Muscle of back (tissue), 11 donors: ENCODE data around the gene CHTF8. TPM values are rescaled to one million over a fixed set of nuclear protein-coding genes. Genes with fewer than 3 reads are reported as not detected.

ENCODE experiments used
- DNase-seq, 3 donors: peaks; one replicate each; pipeline versions ENCODE4 v3.0.0 to v3.0.0-alpha.2; 2013
- polyA plus RNA-seq, 10 donors: library from polyadenylated mRNA; unstranded; fragments of 120-200 nt; gene quantifications; one replicate each; pipeline ENCODE4 v1.2.1, GENCODE V29; 2013; ENCODE audit not compliant: insufficient read length in 10 of 10

CHTF8 gene
- polyA plus RNA-seq, 10 donors = 58.6 to 83.0 (median 65.6) TPM

DNA sequence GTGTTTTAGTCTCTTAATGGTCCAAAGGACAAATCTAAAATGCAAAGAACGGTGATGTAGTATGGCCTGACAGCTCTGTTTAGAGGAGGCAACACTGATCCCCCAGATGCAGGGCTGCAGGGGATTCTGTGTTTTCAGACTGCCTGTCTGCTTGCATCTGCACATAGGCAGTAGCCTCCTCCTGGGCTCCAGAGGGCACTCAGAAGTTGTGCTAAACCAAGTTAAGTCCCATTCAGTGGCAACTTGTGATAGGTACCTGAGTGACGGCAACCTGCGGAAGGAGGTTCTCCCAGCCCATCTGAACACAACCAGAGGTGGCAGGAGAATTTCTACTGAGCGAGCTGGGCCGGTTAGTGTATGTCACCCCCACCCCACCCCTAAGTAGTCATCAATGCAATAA lies 17.0 kb downstream of the CHTF8 start:
- DNase-seq = no peak

DNA sequence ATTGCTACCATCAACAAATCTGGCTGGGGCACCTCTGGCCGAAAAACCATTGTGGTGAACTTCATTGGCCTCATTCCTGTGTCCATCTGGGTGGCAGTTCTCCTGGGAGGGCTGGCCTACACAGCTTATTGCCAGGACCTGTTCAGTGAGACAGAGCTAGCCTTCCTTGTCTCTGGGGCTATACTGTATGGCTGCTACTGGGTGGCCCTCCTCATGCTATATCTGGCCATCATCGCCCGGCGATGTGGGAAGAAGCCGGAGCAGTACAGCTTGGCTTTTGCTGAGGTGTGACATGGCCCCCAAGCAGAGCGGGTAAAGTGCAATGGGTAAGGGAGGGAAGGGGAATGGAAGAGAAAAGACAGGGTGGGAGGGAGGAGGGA lies 17.4 kb downstream of the CHTF8 start:
- no peak for DNase-seq

DNA sequence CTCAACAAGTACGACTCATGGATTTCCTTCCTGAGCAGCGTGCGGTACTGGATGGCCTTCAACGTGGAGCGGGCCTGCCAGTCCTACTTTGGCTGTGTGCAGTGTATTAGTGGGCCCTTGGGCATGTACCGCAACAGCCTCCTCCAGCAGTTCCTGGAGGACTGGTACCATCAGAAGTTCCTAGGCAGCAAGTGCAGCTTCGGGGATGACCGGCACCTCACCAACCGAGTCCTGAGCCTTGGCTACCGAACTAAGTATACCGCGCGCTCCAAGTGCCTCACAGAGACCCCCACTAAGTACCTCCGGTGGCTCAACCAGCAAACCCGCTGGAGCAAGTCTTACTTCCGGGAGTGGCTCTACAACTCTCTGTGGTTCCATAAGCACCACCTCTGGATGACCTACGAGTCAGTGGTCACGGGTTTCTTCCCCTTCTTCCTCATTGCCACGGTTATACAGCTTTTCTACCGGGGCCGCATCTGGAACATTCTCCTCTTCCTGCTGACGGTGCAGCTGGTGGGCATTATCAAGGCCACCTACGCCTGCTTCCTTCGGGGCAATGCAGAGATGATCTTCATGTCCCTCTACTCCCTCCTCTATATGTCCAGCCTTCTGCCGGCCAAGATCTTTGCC lies 17.9 kb downstream of the CHTF8 start:
- no peak for DNase-seq

DNA sequence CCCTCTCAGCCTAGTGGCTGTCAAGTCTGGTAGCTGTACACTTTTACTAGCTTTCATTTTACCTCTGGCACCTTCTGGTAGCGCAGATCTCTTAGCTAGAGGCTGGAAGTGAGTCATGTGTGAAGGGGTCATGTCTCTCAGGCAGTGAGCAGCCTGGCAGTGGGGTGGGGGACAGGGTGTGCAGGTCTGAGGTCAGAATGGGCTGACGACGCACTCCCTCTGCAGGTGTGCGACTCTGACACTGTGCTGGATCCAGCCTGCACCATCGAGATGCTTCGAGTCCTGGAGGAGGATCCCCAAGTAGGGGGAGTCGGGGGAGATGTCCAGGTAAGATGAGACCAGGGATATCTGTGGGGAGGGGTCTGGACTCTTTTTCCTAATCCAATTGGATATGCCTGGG lies 19.2 kb downstream of the CHTF8 start:
- no peak for DNase-seq

DNA sequence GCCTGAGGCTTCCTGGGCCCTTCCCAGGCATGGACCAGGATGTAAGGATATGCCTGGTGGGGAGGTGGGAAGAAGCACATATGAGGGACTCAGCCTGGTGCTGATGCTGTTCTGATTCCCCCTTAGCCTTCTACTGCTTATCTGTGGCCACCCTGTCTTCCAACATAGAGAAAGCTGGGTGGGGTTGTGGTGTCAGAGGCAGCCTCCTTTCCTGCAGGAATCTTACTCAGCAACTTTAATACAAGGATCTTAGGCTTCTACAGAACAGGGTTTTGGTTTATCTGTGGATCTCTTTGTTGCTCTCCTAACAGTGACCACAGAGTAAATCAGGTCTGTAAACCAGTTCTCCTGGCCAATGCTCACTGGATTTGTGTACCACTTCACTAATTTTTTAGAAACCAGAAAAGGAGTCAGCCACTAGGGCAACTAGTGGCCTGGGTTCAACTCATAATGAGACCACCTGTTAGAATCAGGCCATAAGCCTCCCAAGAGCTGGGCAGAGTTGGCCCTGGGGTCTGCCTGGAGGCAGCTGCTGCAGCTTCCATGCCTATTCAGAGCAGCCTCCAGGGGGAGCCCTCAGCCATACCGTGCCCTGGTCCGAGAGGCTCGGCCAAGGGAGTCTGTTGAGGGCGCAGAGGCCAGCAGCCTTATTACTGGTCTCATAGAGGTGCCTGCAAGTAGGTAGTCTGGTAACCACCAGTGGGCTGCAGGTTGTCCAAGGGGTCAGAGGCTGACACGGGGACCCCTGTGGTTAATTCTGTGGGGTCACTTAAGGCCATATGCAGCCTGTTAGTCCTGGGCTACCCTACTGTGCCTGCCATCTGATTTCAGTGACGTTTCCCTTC lies 19.9 kb downstream of the CHTF8 start:
- DNase-seq = no peak

DNA sequence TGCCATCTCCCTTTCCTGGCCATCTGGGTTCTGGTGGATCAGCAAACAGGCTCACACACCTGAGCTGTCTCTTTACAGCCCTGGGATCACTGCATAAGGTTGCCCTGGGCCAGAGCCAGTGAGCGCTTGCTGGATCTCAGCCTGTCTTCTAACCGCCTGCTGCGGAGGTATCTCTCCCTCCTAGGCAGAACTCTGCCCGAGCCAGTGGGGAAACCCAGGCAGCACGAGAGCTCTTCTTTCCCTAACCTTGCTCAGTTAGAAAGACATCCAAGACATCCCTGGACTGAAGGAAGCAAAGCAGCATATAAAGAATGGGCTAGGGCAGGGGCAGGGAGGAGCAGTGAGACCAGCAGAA lies 20.5 kb downstream of the CHTF8 start:
- DNase-seq = no peak

DNA sequence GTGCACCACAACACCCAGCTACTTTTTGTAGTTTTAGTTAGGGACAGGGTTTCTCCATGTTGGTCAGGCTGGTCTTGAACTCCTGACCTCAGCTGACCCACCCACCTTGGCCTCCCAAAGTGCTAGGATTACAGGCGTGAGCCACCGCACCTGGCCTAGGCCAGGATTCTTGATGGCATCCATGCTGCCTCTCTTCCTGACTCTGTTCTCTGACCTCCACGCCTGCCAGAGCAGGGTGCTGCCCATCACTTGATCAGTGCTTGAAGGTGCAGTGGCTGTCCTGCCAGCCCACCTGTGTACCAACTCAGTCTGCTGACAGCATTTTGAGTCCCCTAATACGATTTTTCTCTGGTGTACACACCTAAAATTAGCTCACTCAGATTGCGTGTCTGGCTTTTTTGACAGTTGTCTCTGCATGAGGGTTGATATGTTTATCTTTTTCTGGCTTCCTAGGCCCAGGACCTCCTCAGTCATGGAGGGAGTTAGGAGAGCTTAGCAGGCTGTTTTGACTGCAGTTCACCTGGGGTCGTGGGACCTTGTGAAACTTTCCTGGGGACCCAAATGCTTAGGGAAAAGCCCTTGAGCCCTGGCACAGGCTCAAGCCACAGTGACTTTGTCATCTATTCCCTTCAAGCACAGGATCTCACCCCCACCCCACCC lies 21.0 kb downstream of the CHTF8 start:
- DNase-seq = no peak

DNA sequence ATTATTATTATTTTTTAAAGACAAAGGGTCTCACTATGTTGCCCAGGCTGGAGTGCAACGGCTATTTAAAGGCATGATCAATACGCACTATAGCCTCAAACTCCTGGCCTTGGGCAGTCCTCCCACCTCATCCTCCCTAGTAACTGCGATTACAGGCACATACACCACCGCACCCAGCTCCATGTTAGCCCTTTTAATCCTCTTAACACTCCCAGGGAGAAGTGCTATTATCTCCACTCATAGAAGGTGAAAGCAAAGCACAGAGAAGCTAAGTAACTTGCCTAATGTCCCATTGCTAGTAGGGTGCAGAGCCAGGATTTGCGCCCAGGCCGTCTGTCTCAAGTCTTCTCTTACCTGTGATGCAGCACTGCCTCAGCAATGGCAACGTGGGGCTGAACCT lies 22.0 kb downstream of the CHTF8 start:
- DNase-seq = no peak

DNA sequence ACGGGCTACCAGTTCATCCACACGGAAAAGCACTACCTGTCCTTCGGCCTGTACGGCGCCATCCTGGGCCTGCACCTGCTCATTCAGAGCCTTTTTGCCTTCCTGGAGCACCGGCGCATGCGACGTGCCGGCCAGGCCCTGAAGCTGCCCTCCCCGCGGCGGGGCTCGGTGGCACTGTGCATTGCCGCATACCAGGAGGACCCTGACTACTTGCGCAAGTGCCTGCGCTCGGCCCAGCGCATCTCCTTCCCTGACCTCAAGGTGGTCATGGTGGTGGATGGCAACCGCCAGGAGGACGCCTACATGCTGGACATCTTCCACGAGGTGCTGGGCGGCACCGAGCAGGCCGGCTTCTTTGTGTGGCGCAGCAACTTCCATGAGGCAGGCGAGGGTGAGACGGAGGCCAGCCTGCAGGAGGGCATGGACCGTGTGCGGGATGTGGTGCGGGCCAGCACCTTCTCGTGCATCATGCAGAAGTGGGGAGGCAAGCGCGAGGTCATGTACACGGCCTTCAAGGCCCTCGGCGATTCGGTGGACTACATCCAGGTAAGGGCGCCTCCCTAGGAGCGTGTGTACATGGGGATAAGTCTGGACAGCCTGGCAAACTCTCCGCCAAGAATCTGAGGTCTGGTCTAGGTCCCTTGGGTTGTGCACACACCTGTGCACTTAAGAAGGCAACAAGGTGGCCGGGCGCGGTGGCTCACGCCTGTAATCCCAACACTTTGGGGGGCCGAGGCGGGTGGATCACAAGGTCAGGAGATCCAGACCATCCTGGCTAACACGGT lies 22.7 kb downstream of the CHTF8 start:
- no peak for DNase-seq

DNA sequence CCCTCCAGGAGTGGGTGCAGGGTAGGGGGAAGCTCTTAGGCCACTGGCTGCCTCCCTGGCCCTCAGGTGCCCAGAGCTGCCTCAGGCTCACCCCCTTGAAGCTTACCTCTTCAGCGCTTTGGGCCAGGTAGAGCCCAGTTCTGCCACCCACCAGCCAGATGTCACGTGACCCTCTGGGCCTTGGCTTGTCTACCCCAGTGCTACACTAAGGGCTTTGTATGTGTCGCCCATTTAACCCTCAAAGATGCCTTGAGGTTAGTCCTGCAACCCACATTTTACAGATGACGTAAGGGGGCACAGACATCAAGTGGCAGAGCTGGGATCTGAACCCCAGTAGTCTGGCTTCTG lies 23.5 kb downstream of the CHTF8 start:
- no peak for DNase-seq

DNA sequence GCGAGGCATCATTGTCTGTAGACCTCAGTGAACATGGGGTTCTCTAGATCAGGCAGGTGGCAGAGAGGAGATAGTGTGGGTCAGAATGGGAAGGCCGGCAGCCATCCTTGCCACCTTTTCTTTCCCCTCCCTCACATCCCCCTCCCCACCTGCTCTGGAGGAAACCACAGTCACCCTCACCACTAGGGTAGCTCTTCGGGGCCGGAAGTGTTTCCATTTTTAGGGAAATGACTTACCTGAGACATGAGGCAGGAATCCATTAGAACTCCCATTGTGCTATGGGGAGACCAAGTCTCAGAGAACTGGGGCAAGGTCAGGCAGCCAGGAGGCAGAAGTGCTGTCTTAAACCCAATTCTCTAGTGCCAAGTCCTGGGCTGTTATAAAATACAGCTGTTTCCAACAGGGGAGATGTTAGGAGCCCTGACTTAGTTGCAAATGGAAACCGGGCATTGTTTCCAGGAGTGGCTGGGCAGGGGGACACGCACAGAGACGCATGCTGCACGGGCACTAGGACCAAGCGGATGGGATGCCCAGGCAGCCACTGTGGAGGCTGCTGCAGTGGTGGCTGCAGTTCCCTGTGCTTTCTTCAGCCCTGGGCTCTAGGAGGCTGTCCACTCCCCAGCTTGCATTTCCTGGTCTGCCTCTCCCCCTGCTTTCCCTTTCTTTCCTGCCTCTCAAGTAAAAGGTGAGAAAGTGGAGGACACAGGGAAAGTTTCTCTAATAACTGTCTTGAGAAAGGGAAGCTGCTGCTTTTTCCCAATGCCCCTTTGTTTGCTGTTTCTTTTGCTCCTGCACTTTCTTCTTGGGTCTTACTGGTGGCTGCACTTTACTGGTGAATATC lies 24.1 kb downstream of the CHTF8 start:
- no peak for DNase-seq

DNA sequence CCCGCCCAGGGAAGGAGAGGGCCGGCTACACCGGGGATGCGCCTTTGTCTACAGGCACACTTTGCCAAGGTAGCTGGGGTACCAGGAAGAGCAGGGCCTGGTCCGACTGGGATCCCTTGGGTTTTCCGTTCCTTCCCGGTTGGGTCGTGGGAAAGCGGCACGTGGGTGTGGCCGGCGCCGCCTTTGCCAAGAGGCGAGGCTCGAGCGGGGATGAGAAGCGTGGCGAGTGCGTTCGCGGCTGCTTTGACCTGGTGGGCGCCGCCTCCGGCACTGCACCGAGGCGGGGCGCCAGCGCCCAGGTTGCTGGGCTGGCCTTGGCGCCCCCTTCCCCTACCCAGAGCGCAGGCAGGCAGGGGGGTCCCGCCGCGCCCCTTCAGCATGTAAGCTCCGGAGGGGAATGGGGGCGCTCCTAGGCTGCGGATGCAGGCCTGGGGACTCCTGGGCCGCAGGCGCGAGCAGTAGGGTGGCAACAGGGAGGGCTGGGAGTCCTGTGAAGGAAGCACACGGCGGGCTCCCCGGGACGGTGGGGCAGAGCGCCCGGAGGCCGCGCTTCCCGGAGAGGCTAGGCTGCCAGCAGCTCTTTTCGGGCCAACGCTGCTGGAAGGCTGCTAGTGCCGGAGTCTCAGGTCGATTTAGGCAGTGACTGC lies 24.9 kb downstream of the CHTF8 start:
- DNase-seq = peak in 1 of 3 donors; percentile 46

DNA sequence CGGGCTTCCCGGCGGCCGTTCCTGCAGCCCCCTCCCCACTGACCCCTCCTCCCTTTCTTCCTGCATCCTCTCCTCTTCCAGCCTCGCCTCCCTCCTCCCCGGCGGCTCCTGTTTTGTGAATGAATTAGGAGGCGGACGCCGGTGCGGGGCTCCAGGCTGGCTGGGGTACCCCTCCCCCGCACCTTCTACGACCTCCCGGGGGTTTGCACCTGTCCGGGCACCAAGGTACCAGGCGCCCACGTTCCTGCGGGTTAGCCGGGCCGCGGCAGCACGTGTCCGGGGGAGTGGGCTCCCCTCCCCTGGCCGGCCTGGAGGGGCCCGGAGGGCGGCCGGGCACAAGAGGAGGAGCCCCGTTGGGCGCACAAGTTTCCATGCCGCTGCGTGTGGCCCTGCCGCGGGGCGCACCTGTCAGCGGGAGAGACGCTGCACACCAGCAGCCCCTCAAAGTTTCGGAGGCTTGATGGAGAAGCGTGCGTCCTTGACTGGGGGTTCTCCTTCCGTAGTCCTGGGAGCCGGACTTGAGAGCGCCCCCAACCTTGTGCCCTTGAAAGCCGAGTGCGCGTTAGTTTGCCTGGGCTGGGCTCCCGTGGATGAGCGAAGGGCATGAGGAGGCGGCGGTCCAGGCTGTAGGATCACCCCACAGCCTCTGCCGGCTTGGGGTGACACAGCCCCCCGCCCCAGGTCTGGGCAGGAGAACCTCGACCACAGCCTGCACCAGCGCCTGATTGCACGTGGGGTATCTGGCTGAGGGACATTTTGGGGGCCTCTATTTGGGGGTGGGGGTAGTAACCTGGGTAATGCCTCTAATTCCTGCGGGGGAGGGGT lies 25.7 kb downstream of the CHTF8 start:
- DNase-seq = no peak

DNA sequence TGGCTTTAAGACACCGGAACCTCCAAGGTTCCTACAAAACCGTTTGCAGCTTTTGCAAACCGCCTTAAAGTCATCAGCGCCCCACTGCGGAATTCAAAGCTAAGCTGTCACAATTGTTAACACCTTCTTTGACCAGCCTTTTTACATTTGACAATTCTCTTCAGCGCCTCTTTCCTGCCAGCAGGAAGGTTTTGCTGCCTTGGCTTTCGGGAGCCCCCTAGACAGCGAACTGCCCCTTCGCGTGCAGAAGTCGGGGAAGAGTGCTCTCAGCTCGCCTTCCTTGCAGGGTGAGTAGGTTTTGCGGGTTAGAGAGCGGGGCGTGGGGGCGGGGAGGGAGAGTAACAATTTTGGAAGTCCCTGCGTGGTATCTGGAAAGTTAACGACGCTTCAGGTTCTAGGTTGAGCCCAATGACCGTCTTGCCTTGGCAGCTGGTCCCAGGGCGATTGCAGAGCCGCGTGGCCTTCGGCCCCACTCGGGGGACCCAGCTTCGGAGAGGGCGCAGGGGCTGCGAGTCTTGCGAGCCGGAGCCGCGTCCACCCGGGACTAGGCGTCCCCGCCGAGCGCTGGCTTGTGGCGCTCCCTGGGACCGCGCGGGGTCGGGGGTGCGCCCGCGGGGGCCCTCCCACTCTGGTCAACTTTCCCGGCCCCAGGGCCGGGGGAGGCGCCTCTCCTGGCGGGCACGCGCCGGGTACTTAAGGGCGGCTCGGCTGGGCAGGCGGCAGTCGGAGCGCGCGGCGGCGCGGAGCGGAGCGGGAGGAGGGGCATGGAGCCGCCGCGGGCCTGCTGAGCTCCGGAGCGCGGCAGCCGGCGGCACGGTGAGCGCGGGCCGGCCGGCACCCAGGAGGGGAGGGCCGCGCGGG lies 26.7 kb downstream of the CHTF8 start, which contains the start of gene HAS3:
TSS of gene HAS3 (plus strand) at position 153 of the 861 bp plus-strand sequence. CDS start 3,743 bp downstream, outside the sequence.
- peak in 2 of 3 donors; percentile 22 to 61 for DNase-seq

DNA sequence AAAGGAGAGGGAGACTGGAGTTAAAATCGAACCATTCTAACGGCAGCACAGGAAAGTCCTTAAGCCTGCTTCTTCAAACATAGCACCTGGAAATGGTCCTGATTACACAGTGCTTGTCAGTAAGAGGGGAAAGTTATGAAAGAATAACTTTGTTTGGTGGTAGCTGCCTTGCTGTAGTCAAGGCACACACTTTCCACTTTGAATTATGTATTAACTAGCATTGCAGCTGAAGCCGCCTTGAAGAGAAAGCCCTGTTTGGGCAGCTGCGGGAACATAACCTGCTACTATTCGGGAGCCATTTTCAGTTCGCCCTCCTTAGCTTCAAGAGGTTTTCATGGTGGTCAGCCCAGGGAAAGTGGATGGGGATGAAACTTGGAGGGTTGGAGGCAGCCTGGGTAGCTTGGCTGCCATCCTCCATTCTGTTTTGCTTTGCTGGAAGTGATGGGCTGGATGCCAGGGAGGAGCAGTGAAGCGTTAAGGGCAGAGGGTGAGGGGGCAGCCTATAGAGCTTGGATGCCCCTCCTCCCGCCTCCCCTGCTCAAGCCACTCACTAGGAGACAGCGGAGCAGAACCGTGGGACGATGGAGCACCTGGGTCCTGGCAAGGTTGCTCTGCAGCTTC lies 32.2 kb downstream of the CHTF8 start:
- DNase-seq = no peak

DNA sequence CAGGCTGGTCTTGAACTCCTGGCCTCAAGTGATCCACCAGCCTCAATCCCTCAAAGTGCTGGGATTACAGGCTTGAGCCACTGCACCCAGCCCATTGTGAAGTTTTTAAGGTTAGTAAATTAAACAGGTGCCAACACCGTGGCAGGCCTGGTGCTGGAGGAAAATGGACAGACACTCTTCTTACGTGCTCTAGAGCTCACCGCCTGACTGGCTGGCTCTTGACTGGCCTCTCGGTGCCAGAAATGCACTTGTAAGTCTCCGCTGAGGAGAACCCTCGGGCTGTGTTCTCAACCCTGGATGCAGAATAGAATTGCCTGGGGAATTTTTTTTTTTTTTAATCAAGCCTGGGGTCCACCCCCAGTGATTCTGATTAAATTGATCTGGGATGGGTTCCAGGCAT lies 37.2 kb downstream of the CHTF8 start:
- no peak for DNase-seq

DNA sequence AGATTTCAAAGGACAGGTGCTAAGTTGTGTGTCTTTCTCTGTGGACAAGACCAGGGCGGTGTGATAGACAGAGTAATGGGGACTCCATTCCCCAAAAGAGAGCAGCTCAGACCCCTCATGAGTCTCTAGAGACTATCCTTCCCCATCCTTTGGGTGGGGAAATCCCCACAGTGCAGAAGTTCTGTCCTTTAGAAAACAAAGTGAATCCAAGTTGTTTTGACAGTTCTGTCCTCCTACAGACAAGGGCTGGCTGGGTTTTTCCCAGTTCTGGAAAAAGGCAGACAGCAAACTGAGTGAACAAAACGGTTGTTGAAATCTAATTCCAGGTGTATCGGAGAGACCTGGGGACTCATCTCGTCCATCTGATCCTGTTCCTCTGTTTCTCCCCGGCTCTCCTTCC lies 37.9 kb downstream of the CHTF8 start:
- no peak for DNase-seq

DNA sequence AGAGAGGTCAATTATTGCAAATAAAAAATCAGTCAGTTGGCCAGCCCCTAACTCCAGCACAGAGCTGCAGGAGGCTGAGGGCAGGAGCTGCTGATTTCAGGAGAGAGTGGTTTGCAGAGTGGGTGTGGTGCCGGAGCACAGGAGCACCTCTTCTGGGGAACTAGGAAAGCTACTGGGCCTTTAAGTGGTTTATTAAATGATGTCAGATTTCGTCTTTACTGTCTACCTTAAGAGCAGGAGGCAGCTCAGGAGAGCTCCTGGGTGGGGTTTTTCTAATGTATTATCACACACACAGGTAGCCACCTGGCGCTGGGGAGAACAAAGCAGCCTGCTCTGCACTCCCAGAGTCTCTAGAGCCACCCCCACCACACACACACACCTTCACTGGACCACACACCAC lies 38.4 kb downstream of the CHTF8 start:
- no peak for DNase-seq
